Stimulated activated CD4-positive, alpha-beta T cell treated with anti-CD3 and anti-CD28 coated beads, Interleukin-2, amount 100 ng/mL, for 24 hours (primary cell): Measurements from ENCODE around the gene F10.
"Not testable (repeated sequence)": the region's sequence is repeated elsewhere in the genome, so short reads cannot be mapped to it uniquely, and the experiment has no call there.

Source experiments
- DNase-seq, 2 donors: peaks; one replicate each; pipeline ENCODE4 v3.0.0-alpha.2; 2020

The F10 gene

DNA sequence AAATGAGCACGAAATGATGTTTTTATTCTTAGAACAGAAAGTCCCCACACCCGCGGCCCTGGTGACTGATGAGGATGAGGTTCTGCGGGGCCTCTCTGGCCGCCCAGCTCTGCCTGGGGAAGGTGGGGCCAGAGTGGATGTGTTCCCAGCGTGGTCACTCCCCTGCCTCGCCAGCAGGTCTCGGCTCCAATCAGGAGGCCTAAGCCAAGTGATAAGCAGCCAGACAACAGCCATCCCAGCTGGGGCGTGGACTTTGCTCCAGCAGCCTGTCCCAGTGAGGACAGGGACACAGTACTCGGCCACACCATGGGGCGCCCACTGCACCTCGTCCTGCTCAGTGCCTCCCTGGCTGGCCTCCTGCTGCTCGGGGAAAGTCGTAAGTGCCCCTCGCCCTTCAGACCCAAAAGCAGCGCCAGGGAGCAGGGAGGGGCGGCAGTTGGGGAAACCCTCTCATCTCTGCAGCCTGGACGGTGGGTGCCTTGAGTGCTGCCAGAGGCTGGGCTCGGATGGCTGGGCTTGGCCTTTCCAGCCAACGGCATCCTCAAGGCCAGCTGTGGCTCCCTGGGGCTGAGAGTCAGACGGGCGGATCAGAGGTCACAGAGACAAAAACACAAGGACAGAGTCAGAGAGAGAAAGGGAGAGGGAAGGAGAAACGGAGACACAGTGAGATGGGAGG lies at the start of gene F10:
F10 (plus strand) TSS at position 250 of the 676 bp plus-strand sequence; CDS start at position 307, 57 bp downstream.
- no peak for DNase-seq

DNA sequence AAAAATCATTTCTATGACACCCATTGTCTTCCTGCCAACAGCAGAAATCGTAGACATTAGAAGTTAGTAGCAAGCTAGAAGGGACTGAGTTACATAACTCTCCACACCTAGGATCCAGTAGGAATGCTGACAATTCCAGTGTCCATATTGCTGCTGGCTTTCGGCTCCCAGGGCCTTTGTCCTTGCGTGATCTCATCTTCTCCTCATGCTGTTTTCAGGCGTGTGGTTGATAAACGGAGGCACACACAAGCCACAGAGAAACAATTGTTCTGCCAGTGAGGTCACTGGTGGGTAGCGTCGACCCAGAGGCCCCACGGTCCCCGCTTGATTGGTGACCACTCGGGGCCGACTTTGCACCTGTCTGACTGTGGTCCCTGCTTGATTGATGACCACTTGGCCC lies 48.7 kb upstream of the F10 start:
- no peak for DNase-seq

DNA sequence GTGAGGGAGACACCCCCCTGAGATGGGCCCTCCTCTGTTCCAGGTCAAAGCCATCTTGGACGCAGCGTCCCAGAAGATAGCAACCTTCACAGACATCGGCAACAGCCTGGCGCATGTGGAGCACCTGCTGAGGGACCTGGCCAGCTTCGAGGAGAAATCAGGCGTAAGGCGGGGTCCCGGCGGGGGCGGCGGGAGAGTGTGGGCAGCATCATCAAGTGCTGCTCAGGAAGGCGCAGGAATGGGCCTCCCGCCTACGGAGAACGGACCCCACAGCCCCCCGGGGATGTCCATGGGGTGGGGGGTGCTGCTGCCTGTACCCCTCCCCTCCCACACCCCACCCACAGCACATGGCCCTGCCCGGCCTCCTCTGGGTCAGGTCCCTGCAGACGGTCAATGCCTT lies 48.2 kb upstream of the F10 start:
- DNase-seq = no peak

DNA sequence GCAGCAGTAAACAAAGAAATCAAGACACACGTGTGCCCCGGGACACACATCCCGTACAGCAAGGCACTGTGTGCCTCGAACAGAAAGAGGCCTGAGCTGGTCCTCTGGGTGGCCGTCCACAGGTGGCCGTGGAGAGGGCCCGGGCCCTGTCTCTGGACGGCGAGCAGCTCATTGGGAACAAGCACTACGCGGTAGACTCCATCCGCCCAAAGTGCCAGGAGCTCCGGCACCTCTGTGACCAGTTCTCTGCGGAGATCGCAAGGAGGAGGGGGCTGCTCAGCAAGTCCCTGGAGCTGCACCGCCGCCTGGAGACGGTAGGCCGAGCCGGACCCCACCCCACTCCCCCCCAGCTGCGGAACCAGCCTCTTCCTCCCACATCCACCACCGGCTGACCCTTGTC lies 47.7 kb upstream of the F10 start:
- no peak for DNase-seq

DNA sequence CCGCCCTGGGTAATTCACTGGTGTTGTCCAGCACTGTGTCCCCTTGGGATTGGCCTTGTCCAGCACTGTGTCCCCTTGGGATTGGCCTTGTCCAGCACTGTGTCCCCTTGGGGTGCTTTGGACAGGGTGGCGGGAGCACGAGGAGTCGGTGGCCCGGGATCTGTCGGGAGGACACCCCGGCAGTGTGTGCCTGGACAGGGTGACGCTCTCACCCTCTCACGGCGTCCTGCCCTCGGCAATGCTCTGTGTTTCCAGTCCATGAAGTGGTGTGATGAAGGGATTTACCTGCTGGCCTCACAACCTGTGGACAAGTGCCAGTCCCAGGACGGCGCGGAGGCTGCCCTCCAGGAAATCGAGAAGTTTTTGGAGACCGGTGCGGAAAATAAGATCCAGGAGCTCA lies 46.9 kb upstream of the F10 start:
- DNase-seq = no peak

DNA sequence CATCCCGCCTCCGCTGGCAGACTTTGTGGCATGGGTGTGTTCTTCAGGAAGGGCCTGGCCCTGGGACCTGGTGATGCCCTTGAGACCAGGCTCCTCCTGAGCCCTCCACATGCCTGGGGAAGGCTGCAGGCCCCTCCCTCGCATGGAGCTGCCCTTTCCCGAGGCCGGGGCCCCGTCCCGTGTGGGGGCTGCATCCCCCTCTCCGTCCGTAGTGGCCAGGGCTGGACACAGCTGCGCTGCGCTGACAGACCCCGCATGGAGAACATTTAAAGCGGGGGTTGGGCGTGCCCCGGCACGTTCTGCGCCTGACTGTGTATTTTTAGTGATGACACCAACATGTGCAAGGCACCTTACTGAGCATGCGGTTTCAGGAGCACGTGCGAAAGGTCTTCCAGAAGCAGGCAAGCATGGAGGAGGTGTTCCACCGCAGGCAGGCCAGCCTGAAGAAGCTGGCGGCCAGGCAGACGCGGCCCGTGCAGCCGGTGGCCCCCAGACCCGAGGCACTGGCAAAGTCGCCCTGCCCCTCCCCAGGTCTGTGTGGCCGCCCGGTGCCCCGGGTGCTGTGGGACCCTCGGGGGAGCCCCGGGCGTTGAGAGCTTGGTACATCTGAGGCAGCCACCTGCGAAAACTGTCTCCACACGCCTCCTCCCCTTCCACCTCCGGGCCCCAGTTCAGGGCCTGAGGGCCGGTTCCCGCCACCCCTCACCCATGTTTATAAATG lies 45.8 kb upstream of the F10 start:
- no peak for DNase-seq

DNA sequence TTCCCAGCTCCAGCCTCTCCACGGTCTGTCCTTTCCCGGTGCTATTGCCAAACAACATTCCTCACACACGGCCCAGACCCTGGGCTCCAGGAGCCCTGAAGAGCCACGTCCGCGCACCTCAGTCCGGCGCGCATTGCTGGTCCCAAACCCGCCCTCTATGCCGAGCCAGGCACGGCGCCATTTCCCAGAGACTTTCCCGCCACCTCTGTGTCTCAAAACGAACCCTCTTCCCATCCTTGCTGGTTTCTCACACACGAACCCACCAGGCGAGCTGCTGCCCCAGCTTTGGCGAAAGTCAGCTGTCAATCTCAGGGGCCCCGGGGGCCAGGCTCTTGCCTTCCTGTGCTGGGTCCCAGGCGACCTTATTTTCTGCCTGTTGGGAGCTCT lies 45.0 kb upstream of the F10 start:
- DNase-seq = no peak

DNA sequence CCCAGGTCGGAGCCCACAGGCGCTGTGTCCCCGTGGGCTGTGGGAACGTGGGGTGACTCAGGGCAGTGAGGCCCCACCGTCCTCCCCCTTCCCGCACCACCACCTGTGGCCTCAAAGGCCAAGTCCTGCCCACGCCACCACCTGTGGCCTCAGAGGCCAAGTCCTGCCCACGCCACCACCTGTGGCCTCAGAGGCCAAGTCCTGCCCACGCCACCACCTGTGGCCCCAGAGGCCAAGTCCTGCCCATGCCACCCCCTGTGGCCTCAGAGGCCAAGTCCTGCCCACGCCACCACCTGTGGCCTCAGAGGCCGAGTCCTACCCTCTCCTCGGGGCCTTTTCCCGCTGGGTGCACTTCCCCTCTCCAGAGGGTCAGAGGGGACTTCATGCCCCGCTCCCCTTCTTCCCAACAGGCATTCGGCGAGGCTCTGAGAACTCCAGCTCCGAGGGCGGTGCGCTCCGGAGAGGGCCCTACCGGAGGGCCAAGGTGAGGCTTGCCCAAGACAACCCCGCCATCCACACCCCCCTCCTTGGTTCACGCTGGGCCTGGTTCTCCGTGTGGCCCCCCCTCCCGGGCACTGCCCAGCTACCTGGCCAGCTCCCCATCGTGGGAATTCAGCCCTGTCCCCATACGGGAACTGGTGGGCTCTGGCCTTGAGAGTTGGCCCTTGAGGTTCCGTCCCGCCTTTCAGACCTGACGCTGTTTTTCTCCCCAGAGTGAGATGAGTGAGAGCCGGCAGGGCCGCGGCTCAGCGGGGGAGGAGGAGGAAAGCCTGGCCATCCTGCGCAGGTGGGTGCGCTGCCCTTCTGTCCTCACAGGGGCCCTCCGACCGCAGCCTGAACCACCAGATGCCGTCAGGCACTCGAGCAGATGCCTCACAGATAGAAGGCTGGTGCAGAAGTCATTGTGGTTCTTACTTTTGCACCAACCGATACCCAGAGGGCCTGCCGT lies 44.4 kb upstream of the F10 start:
- DNase-seq = no peak

DNA sequence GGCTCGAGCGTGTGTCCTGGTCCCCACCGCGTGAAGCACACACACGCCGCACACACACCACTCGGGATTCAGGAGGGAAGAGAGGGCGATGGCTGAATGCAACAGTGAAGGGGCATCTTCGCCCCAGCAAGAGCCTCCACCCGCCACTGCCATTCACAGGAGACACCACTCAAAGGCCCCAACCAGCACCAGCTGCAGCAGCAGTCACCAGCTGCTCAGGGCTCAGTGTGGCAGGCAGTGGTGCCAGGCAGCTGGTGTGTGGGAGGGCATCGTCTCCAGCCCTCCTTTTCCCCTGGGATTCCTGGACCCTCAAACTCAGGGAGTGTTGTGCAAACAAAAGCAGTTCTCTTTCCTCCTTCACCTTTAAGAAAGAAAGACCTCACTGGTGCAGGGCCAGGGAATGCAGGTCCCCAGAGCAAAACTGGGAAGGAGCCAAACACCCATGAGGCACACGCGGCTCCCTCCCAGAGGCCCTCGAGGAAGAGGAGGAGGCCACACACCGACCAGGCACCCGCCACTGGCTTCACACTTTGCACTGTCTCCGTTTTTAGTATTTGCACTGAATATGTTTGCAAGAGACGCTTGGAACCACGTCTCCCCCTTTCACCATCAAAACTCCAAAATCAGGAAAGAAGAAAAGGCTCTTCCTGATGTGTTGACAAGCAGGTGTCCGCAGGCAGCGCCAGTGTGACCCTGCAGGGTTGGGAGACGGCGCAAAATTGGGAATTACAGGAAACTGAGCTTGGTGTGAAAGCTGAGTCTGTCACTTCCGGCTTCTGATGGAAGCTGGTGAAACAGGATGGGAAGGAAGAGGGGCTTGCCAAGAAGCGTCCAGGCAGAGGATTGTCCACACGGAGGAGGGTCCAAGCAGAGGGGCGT lies 43.5 kb upstream of the F10 start:
- DNase-seq = no peak

DNA sequence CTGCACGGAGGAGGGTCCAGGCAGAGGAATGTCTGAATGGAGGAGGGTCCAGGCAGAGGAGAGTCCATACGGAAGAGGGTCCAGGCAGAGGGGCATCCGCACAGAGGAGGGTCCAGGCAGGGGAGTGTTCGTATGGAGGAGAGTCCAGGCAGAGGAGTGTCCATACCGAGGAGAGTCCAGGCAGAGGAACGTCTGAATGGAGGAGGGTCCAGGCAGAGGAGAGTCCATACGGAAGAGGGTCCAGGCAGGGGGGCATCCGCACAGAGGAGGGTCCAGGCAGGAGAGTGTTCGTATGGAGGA lies 42.9 kb upstream of the F10 start:
- not testable (repeated sequence) for DNase-seq

DNA sequence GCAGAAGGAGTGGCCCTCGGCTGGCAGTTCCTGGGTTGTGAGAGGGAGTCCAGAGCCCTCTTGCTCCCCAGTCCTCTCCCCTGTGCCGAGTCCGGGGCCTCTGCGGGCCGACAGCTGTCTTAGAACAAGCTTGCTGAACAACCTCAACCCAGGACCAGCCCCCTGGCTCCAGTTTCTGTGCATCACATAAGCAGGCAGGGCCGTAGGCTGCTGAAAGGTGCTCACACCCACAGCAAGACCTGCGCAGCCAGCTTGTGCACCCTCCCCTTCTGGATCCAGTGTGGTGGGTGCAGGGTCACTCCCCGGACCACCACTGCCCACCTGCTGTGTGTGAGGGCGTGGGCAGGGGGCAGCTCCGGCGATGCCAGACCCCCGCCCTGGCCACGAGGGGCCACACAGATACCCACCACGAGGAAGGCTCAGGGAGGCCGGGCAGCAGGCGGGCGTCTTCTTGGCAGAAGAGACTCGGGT lies 42.2 kb upstream of the F10 start:
- no peak for DNase-seq

DNA sequence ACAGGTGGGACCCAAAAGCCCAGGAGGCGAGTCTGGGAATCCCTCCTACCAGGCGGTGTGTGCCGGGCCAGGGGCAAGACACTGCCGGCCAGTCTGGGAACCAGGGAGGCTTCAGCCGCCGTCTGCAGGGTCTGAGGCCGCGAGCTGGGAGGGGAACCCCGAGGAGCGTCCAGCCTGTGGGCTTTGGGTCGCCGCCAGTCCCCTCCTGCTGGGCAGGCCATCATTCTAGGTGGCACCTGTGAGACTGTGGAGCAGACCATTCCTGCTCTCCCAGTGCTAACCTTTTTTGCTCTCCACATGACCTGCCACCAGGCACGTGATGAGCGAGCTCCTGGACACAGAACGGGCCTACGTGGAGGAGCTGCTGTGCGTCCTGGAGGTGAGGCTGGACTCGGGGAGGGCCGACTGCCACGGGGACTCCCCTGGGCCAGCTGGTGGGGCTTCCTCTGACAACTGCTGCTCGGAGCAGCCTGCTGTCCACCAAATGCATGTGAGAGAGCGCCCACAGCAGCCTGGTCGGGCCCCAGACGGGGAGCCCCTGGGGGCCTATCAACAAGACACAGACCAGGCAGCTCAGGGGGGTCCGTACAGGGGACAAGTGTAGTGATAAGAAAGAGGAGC lies 41.6 kb upstream of the F10 start:
- DNase-seq = no peak

DNA sequence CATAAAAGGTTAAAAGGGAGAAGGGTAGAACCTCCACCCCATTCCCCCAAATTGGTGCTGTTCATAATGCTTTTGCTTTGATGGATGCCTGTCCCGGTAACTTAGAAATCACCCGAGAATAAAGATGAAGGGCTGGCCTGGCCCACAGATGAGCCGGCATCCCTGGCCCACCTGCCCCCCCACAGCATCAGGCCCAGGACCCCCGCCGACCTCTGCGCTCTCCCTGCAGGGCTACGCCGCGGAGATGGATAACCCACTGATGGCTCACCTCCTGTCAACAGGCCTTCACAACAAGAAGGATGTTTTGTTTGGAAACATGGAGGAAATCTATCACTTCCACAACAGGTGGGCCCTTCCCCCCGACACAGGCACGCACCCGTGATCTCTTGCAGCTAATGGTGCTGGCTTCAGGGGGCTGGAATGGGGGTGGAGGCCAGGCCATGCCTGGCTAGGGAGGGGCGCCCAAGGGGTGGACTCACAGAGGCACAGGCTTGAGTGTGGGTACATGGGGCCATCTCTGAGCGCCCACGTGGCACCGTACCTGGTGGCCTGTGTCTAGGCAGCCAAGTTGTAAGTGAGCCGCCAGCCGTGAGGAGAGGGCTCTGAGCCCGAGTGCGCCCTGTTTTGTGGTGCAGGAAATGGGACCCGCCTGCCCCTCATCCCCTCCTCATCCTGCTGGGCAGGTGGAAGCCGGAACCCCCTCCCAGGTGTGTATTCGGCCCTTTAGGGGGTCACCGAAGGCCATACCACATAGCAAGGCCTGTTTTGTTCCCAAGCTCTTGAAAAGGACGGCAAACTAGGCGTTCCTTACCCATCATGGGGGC lies 40.2 kb upstream of the F10 start:
- no peak for DNase-seq

DNA sequence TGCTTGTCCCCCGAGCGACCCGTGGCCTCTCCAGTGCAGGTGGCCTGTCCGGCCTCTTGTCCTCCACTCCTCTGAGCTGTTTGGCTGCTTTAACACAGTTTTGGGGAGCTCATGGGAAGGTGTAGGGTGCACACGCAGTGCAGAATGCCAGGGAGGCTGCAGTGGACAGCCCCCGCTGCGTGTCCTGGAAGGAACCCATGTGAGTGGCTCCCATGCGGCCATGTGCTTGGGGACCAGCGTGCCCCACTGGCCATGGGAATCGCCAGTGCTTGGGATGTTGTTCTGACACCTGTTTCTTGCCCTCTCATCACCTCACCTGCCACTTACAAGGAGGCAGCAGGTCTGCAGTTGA lies 39.6 kb upstream of the F10 start:
- DNase-seq = no peak

DNA sequence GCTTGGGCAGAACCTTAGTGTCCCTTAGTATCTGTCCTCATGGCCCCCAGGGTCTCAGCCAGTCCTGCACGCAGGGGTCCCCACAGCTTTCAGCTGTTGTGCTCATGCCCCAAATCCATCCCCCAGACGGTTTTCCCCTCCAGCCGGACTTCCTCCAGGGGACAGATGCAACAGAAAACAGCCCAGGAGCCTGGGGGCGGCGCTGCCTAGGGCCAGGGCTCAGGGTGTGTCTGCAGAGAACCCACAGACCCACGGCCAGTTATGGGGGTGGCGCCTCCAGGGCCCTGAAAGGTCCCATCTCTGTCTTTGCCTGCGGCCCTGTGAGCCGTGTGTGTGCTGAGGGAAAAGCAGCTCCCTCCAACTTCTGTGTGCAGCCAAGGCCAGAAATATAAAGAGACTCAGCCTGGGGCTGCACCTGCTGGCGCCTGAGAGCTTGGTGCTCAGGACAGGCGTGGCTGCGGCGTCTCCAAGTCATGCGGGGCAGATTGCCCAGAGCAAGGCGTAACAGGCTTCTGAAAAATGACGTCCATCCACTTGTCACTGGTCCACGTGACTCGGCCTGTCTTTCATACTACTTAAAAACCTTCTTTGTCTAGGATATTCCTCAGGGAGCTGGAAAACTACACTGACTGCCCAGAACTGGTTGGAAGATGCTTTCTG lies 39.1 kb upstream of the F10 start:
- DNase-seq = no peak

DNA sequence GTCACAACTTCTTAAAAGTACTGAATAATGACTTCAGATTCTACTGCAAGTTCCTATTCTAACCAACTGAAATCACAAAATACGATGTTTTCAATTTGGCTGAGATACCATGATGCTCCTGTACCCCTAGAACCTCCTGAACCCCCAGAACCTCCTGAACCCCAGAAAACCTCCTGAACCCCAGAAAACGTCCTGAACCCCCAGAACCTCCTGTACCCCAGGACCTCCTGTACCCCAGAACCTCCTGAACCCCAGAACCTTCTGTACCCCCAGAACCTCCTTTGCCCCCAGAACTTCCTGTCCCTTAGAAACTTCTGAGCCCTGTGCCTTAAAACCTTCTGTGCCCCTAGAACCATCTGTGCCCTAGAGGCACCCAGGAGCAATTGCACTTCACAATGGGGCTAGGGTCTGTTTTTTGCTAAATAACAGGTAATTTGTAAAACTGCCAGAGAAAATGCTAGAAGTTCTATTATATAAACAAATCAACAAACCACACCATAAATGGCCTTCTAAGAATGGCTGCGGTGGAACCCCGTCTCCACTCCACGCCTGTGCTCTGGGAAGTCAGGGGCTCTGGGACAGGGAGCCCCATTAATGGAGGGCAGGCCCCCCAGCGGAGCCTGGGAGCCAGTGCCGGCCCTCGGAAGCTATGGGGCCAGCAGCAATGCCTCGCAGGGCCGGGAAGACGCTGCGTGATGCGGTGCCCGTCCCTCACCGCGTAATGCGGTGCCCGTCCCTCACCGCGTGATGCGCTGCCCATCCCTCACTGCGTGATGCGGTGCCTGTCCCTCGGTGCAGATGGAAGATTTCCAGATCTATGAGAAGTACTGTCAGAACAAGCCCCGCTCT lies 38.3 kb upstream of the F10 start:
- DNase-seq = no peak

DNA sequence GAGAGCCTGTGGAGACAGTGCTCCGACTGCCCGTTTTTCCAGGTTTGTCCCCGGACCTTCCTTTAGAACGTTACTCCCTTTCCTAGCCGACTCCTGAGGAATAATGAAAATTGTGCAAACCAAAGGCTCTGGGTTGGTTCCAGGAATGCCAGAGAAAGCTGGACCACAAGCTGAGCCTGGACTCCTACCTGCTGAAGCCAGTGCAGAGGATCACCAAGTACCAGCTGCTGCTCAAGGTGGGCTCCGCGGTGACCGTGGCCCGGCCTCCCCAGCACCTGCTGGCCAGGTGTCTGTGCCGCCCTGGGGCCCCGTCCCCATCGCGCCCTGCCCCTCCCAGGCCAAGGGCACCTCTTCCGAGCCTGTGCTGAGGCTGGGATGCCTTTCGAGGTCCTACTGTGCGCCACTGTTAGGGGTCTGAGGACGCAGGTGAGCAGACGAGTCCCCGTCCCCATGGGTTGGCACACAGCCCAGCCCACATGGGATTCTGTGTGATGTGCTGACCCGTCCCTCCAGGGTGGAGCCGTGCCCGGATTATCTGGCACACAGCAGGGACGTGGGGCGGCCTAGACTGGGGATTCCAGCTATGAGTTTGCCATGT lies 37.6 kb upstream of the F10 start:
- DNase-seq = no peak

DNA sequence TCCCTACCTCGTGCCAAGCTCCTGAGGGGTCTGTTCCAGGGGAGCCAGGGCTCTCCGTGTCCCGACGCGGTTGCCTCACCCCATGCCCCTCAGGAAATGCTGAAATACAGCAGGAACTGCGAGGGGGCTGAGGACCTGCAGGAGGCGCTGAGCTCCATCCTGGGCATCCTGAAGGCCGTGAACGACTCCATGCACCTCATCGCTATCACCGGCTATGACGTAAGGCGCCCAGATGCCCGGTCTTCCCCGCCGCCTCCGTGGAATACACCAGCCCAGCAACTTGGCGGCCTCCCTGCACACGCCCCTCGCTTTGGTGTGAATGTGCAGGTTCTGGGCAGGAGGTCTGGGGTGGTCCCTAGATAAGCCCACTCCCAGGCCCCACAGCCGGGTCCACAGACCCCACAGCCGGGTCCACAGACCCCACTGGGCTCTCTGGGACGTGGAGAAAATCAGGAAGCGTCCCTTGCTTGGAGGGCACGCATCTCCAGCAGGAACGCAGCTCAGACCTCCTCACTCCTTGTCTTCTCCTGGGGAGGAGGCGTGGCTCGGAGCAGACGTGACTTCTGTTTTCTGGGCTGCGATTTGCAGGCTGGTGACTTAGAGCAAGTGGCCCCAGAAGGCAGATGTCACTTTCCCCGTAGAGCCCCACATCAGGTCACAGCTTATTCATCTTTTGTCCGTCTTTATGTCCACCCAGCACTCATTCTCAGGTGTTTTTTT lies 36.4 kb upstream of the F10 start:
- DNase-seq = no peak
